ENCODE measurements around the gene CACNA2D3.

GRCh38 chr3:54347933-54348332, 225.6 kb downstream of the CACNA2D3 start:
- TF ChIP-seq, protein P1, sequence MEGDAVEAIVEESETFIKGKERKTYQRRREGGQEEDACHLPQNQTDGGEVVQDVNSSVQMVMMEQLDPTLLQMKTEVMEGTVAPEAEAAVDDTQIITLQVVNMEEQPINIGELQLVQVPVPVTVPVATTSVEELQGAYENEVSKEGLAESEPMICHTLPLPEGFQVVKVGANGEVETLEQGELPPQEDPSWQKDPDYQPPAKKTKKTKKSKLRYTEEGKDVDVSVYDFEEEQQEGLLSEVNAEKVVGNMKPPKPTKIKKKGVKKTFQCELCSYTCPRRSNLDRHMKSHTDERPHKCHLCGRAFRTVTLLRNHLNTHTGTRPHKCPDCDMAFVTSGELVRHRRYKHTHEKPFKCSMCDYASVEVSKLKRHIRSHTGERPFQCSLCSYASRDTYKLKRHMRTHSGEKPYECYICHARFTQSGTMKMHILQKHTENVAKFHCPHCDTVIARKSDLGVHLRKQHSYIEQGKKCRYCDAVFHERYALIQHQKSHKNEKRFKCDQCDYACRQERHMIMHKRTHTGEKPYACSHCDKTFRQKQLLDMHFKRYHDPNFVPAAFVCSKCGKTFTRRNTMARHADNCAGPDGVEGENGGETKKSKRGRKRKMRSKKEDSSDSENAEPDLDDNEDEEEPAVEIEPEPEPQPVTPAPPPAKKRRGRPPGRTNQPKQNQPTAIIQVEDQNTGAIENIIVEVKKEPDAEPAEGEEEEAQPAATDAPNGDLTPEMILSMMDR (conservative IDR thresholded peaks at IDR 0.05; ENCODE audit: low read depth, low read length): no peak
- TF ChIP-seq EZH2 (IDR thresholded peaks at IDR 0.05; ENCODE audit: low read length, unreplicated experiment) (no peak), EZH2phosphoT487 (IDR thresholded peaks at IDR 0.05; ENCODE audit: borderline replicate concordance, low read length) (no peak)
